Stomach (tissue), 9 donors: ENCODE data around the gene SHISA4. TPM values are rescaled to one million over a fixed set of nuclear protein-coding genes. Genes with fewer than 3 reads are reported as not detected.
A peak's percentile ranks its signal among the peaks of the same experiment; 100 is the strongest.

Experiments used
- DNase-seq, 2 donors: peaks; one replicate each; pipeline versions ENCODE4 v3.0.0 to v3.0.0-alpha.2; 2013 to 2019
- H3K27ac ChIP-seq, 5 donors: fragments of 200-600 bp in 4 of 5; sonication (generic) in 4 of 5; one replicate each; pipeline ENCODE4 v1.5.1; 2013 to 2019; ENCODE audit warnings: mild to moderate bottlenecking in 1 of 5, moderate library complexity in 1 of 5
- H3K27me3 ChIP-seq, 3 donors: fragments of 200-600 bp; sonication (generic); one replicate each; pipeline ENCODE4 v1.5.1; 2017 to 2019; ENCODE audit warnings: mixed run types in 1 of 3
- H3K36me3 ChIP-seq, 4 donors: fragments of 200-600 bp; sonication (generic); 1 replicate in 3 of 4; 2 replicates in 1 of 4; pipeline ENCODE4 v1.5.1; 2016 to 2019
- H3K4me1 ChIP-seq, 4 donors: fragments of 200-600 bp; sonication (generic); one replicate each; pipeline ENCODE4 v1.5.1; 2016 to 2019
- H3K4me3 ChIP-seq, 4 donors: fragments of 200-600 bp; sonication (generic) in 3 of 4; one replicate each; pipeline ENCODE4 v1.5.1; 2016 to 2019; ENCODE audit warnings: mild to moderate bottlenecking in 1 of 4
- H3K9me3 ChIP-seq, 4 donors: fragments of 200-600 bp; sonication (generic); one replicate each; pipeline ENCODE4 v1.5.1; 2016 to 2019
- EP300 ChIP-seq: sonication (generic); formaldehyde crosslinking; IDR thresholded peaks from one replicate; pipeline ENCODE4 v1.6.1; 2017; ENCODE audit warnings: antibody characterized with exemption
- POLR2A ChIP-seq, 4 donors: fragments of 450-650 bp; IDR thresholded peaks; one replicate each; pipeline ENCODE4 v1.6.1; 2016; ENCODE audit warnings: antibody characterized with exemption in 4 of 4, control low read depth in 2 of 4, mild to moderate bottlenecking in 1 of 4, moderate library complexity in 1 of 4
- POLR2AphosphoS5 ChIP-seq, 3 donors: sonication (generic); formaldehyde crosslinking; IDR thresholded peaks; one replicate each; pipeline ENCODE4 v1.6.1; 2016; ENCODE audit warnings: antibody characterized with exemption in 3 of 3
- WGBS, 5 donors: extraction: QIAGEN DNeasy Blood & Tissue Kit in 3 of 5; methylation state at CpG; one replicate each; pipeline versions ENCODE4 v1.1.5 to v1.1.7; 2013 to 2018; 5-methylcytosine and 5-hydroxymethylcytosine counted together
- intact Hi-C: fragments of 100-400 bp; cut with DNase I; formaldehyde crosslinking; loops from one replicate; pipeline ENCODE4 v1.15.1; 2023; ENCODE audit warnings: low total_unique reads
- polyA plus RNA-seq, 3 donors: library from polyadenylated mRNA; stranded (reverse); fragments of 200-250 nt; gene quantifications; one replicate each; pipeline ENCODE4 v1.2.3, GENCODE V29; 2013
- total RNA-seq, 5 donors: library from RNA; depleted of rRNA; stranded (reverse); fragments of >200 nt; gene quantifications; one replicate each; pipeline versions ENCODE4 v1.1.0 to v1.2.3, GENCODE V29; 2014 to 2016
- TF ChIP-seq, protein P1 (sequence below), 7 experiments: fragments of 450-650 bp in 4 of 7; fragments of 200-600 bp in 3 of 7; sonication (generic) in 3 of 7; IDR thresholded peaks; one replicate each; pipeline ENCODE4 v1.5.1; 2016 to 2019; ENCODE audit warnings: antibody characterized with exemption in 7 of 7, control low read depth in 2 of 7, mild to moderate bottlenecking in 1 of 7
- donor health status: healthy with polysubstance abuse.
- donor health status: Bipolar disorder and iron deficiency.
- donor health status: healthy.

SHISA4 gene
- total and polyA plus RNA-seq, 8 donors, result 0.87 to 33.3 (median 13.3) TPM

- no peaks in the 10 kb centered on the region for H3K9me3 ChIP-seq
- DNase-seq, result no peak
- WGBS, 5 donors, result 53 to 69% (median 60%) methylated on average over 4 of the region's 4 CpGs
- H3K27ac ChIP-seq, result peak overlapping the region in 3 of 5 donors; percentile 28 to 45 (median 32)
- H3K4me1 ChIP-seq, result peaks cover 0 to 52% (median 13%) of the 10 kb centered on the region in 4 donors
- H3K36me3 ChIP-seq, result peaks cover 0 to 27% (median 5%) of the 10 kb centered on the region in 4 donors
- no peaks in the 10 kb centered on the region for H3K27me3 ChIP-seq
- no peak overlapping the region for H3K4me3 ChIP-seq
- intact Hi-C loops, result no loop called here
- TF ChIP-seq EP300, result no peak
- no peak for TF ChIP-seq POLR2AphosphoS5 (IDR thresholded peaks at IDR 0.05)
- TF ChIP-seq, protein P1, sequence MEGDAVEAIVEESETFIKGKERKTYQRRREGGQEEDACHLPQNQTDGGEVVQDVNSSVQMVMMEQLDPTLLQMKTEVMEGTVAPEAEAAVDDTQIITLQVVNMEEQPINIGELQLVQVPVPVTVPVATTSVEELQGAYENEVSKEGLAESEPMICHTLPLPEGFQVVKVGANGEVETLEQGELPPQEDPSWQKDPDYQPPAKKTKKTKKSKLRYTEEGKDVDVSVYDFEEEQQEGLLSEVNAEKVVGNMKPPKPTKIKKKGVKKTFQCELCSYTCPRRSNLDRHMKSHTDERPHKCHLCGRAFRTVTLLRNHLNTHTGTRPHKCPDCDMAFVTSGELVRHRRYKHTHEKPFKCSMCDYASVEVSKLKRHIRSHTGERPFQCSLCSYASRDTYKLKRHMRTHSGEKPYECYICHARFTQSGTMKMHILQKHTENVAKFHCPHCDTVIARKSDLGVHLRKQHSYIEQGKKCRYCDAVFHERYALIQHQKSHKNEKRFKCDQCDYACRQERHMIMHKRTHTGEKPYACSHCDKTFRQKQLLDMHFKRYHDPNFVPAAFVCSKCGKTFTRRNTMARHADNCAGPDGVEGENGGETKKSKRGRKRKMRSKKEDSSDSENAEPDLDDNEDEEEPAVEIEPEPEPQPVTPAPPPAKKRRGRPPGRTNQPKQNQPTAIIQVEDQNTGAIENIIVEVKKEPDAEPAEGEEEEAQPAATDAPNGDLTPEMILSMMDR (IDR thresholded peaks at IDR 0.05), result no peak
- TF ChIP-seq POLR2A (IDR thresholded peaks at IDR 0.05), result no peak
These were observed 41.4 kb downstream of the SHISA4 start for GRCh38 chr1:201930137-201930536.

GRCh38 chr1:201930803-201931202 lies 42.1 kb downstream of the SHISA4 start:
- Histone ChIP-seq H3K36me3 (peaks cover 0 to 27% (median 5%) of the 10 kb centered on the region in 4 donors), H3K4me1 (peaks cover 0 to 47% (median 13%) of the 10 kb centered on the region in 4 donors), H3K9me3 (no peaks in the 10 kb centered on the region), H3K27me3 (no peaks in the 10 kb centered on the region), H3K27ac (peak overlapping the region in 2 of 5 donors; percentile 32 to 45), H3K4me3 (no peak overlapping the region)
- WGBS, 5 donors, result 41 to 56% (median 47%) methylated on average over 5 of the region's 5 CpGs
- TF ChIP-seq POLR2AphosphoS5 (IDR thresholded peaks at IDR 0.05) (no peak), POLR2A (IDR thresholded peaks at IDR 0.05) (no peak), EP300 (no peak)
- TF ChIP-seq, protein P1 (IDR thresholded peaks at IDR 0.05), result no peak
- intact Hi-C loops, result no loop called here
- DNase-seq, result no peak

- H3K4me3 ChIP-seq, result no peak overlapping the region
- H3K27ac ChIP-seq, result peak overlapping the region in 3 of 5 donors; percentile 49 to 91 (median 57)
- intact Hi-C loops, result no loop called here
- WGBS, 5 donors, result 27 to 37% (median 31%) methylated on average over 5 of the region's 5 CpGs
- H3K36me3 ChIP-seq, result peaks cover 0 to 18% (median 1%) of the 10 kb centered on the region in 4 donors
- peaks cover 0 to 51% (median 13%) of the 10 kb centered on the region in 4 donors for H3K4me1 ChIP-seq
- TF ChIP-seq POLR2A (IDR thresholded peaks at IDR 0.05) (no peak), EP300 (no peak), POLR2AphosphoS5 (IDR thresholded peaks at IDR 0.05) (peak in 1 of 3 donors; percentile 15)
- TF ChIP-seq, protein P1 (IDR thresholded peaks at IDR 0.05), result no peak
- no peaks in the 10 kb centered on the region for H3K9me3 ChIP-seq
- H3K27me3 ChIP-seq, result no peaks in the 10 kb centered on the region
- no peak for DNase-seq
These were observed 45.2 kb downstream of the SHISA4 start for GRCh38 chr1:201933840-201934430.

- H3K4me1 ChIP-seq, result peaks cover 0 to 48% (median 15%) of the 10 kb centered on the region in 4 donors
- peak overlapping the region; percentile 23 to 91 (median 72) for H3K27ac ChIP-seq
- no peaks in the 10 kb centered on the region for H3K36me3 ChIP-seq
- WGBS, 5 donors, result 47 to 72% (median 62%) methylated on average over 5 of the region's 5 CpGs
- intact Hi-C loops, result no loop called here
- TF ChIP-seq POLR2AphosphoS5 (IDR thresholded peaks at IDR 0.05), result peak in 2 of 3 donors; percentile 30 to 70
- TF ChIP-seq, protein P1 (IDR thresholded peaks at IDR 0.05), result no peak
- H3K9me3 ChIP-seq, result no peaks in the 10 kb centered on the region
- H3K4me3 ChIP-seq, result no peak overlapping the region
- no peaks in the 10 kb centered on the region for H3K27me3 ChIP-seq
- no peak for DNase-seq
These were observed 49.0 kb downstream of the SHISA4 start for GRCh38 chr1:201937624-201938213.
